Loucy (cell line): ENCODE data around the gene BNIPL.

Source experiments
- H2AFZ ChIP-seq: fragments of 200-600 bp; sonication (generic); 2 replicates; pipeline ENCODE4 v1.6.0; 2016; ENCODE audit warnings: antibody characterized with exemption, mild to moderate bottlenecking, low read length, moderate library complexity
- H3F3A ChIP-seq: fragments of 200-600 bp; 2 replicates; pipeline ENCODE4 v1.6.0; 2016; ENCODE audit warnings: antibody characterized with exemption, low read depth, mild to moderate bottlenecking
- H3K27me3 ChIP-seq: fragments of 200-600 bp; sonication (generic); 2 replicates; pipeline ENCODE4 v1.6.1; 2014; ENCODE audit warnings: low read length, mild to moderate bottlenecking; ENCODE audit not compliant: insufficient read depth, poor library complexity, severe bottlenecking
- H3K36me3 ChIP-seq: fragments of 200-600 bp; sonication (generic); 2 replicates; pipeline ENCODE4 v1.6.1; 2016; ENCODE audit warnings: low read length; ENCODE audit not compliant: insufficient read depth
- H3K4me1 ChIP-seq: fragments of 200-600 bp; sonication (generic); 2 replicates; pipeline ENCODE4 v1.5.1; 2014; ENCODE audit warnings: low read length, mild to moderate bottlenecking; ENCODE audit not compliant: insufficient read depth, poor library complexity, severe bottlenecking
- H3K4me2 ChIP-seq: fragments of 200-600 bp; sonication (generic); 2 replicates; pipeline ENCODE4 v1.6.0; 2014; ENCODE audit warnings: antibody characterized with exemption, low read length, low read depth, mild to moderate bottlenecking; ENCODE audit not compliant: poor library complexity, severe bottlenecking
- H3K4me3 ChIP-seq: fragments of 200-600 bp; sonication (generic); 2 replicates; pipeline ENCODE4 v1.5.1; 2014; ENCODE audit warnings: low read length, mild to moderate bottlenecking, mixed read lengths; ENCODE audit not compliant: poor library complexity, severe bottlenecking
- H3K79me2 ChIP-seq: fragments of 200-600 bp; sonication (generic); 2 replicates; pipeline ENCODE4 v1.6.1; 2014; ENCODE audit warnings: low read length; ENCODE audit not compliant: insufficient read depth
- H3K9ac ChIP-seq: fragments of 200-600 bp; sonication (generic); 2 replicates; pipeline ENCODE4 v1.6.0; 2014; ENCODE audit warnings: mild to moderate bottlenecking, low read depth, low read length, moderate library complexity; ENCODE audit not compliant: poor library complexity, severe bottlenecking
- H3K9me2 ChIP-seq: fragments of 200-600 bp; sonication (generic); replicated peaks from 2 replicates; pipeline ENCODE4 v1.6.1; 2016; ENCODE audit warnings: low read depth, low read length, mixed read lengths
- H3K9me3 ChIP-seq: fragments of 200-600 bp; sonication (generic); 2 replicates; pipeline ENCODE4 v1.6.1; 2014; ENCODE audit warnings: mild to moderate bottlenecking, antibody characterized with exemption, low read length, low read depth; ENCODE audit not compliant: insufficient read depth
- H4K20me1 ChIP-seq: fragments of 200-600 bp; sonication (generic); 2 replicates; pipeline ENCODE4 v1.6.0; 2014; ENCODE audit warnings: antibody characterized with exemption, low read length, mild to moderate bottlenecking; ENCODE audit not compliant: insufficient read depth, poor library complexity, severe bottlenecking
- CTCF ChIP-seq: fragments of 200-600 bp; sonication (generic); conservative IDR thresholded peaks from 2 replicates; pipeline ENCODE4 v1.5.1; 2014; ENCODE audit warnings: mild to moderate bottlenecking, antibody characterized with exemption, low read length
- EZH2phosphoT487 ChIP-seq: fragments of 200-600 bp; IDR thresholded peaks from 2 replicates; pipeline ENCODE4 v1.6.1; 2018; ENCODE audit warnings: antibody characterized with exemption, mild to moderate bottlenecking, moderate library complexity, borderline replicate concordance

BNIPL gene

GRCh38 chr1:151051356-151052009 lies 15.1 kb downstream of the BNIPL start:
- Histone ChIP-seq H3K4me1 (peaks cover 26% of the 10 kb centered on the region), H3K4me2 (no peak overlapping the region), H3K9me3 (no peaks in the 10 kb centered on the region), H3K9ac (no peak overlapping the region), H2AFZ (no peak overlapping the region), H3F3A (peaks cover 3% of the 10 kb centered on the region; the same call in 1 of the 2 replicates), H3K27me3 (no peaks in the 10 kb centered on the region), H4K20me1 (peaks cover 21% of the 10 kb centered on the region), H3K4me3 (no peak overlapping the region), H3K9me2 (no peaks in the 10 kb centered on the region), H3K79me2 (peaks cover 28% of the 10 kb centered on the region), H3K36me3 (peaks cover 37% of the 10 kb centered on the region; the same call in 1 of the 2 replicates)
- TF ChIP-seq CTCF (no peak), EZH2phosphoT487 (no peak)

- Histone ChIP-seq H3K9ac (peak overlapping the region; percentile 90), H3K27me3 (no peaks in the 10 kb centered on the region), H3K79me2 (peaks cover 59% of the 10 kb centered on the region), H3K9me3 (no peaks in the 10 kb centered on the region), H3K4me2 (peak overlapping the region; percentile 99), H3K36me3 (peaks cover 37% of the 10 kb centered on the region; the same call in 1 of the 2 replicates), H4K20me1 (peaks cover 46% of the 10 kb centered on the region), H2AFZ (no peak overlapping the region), H3K4me1 (peaks cover 32% of the 10 kb centered on the region), H3K4me3 (no peak overlapping the region), H3F3A (peaks cover 3% of the 10 kb centered on the region; the same call in 1 of the 2 replicates), H3K9me2 (no peaks in the 10 kb centered on the region)
- TF ChIP-seq CTCF = no peak
- no peak for TF ChIP-seq EZH2phosphoT487
These were observed 18.7 kb downstream of the BNIPL start for GRCh38 chr1:151054971-151055547.

- peak overlapping the region; percentile 90 for H3K9ac ChIP-seq
- peaks cover 65% of the 10 kb centered on the region for H3K79me2 ChIP-seq
- peak overlapping the region; percentile 79 for H3K4me3 ChIP-seq
- H3K4me1 ChIP-seq = peaks cover 32% of the 10 kb centered on the region
- H3K4me2 ChIP-seq = peak overlapping the region; percentile 99
- H4K20me1 ChIP-seq = peaks cover 46% of the 10 kb centered on the region
- H2AFZ ChIP-seq = no peak overlapping the region
- no peaks in the 10 kb centered on the region for H3K9me3 ChIP-seq
- H3K9me2 ChIP-seq = no peaks in the 10 kb centered on the region
- H3K36me3 ChIP-seq = peaks cover 37% of the 10 kb centered on the region; the same call in 1 of the 2 replicates
- TF ChIP-seq CTCF (no peak), EZH2phosphoT487 (no peak)
- H3K27me3 ChIP-seq = no peaks in the 10 kb centered on the region
- H3F3A ChIP-seq = 0 out of 2 replicates have a peak, but pooled peaks cover 3% of the 10 kb centered on the region
These were observed 19.2 kb downstream of the BNIPL start for GRCh38 chr1:151055581-151055980.
